Keratinocyte (primary cell): ENCODE measurements around the gene VASP. TPM values are rescaled to one million over a fixed set of nuclear protein-coding genes. Genes with fewer than 3 reads are reported as not detected.

ENCODE experiments used
- DNase-seq: peaks from one replicate; pipeline ENCODE4 v3.0.0-alpha.2; 2011; ENCODE audit warnings: low read depth, missing footprints, low spot score
- FAIRE-seq: peaks from 2 replicates; lab custom pipeline; 2011; peaks lifted over from hg19 to GRCh38; lab: Jason Lieb, UNC
- H2AFZ ChIP-seq: 2 replicates; pipeline ENCODE4 v1.6.0; 2012; ENCODE audit warnings: low read length, control low read depth, inconsistent platforms; ENCODE audit not compliant: control insufficient read depth
- H3K27ac ChIP-seq: 2 replicates; pipeline ENCODE4 v1.5.1; 2011; ENCODE audit warnings: low read length; ENCODE audit not compliant: control insufficient read depth, insufficient read depth
- H3K27me3 ChIP-seq: 3 replicates; pipeline ENCODE4 v1.6.0; 2011; ENCODE audit warnings: low read length; ENCODE audit not compliant: control insufficient read depth, insufficient read depth; ENCODE audit errors: extremely low read depth
- H3K36me3 ChIP-seq, 2 experiments: 2 replicates in 1 of 2; 3 replicates in 1 of 2; pipeline ENCODE4 v1.5.1; 2011; ENCODE audit warnings: low read length in 2 of 2, mild to moderate bottlenecking in 1 of 2; ENCODE audit not compliant: control insufficient read depth in 2 of 2, insufficient read depth in 2 of 2; ENCODE audit errors: extremely low read depth in 1 of 2
- H3K4me1 ChIP-seq: 3 replicates; pipeline ENCODE4 v1.5.1; 2011; ENCODE audit warnings: low read length; ENCODE audit not compliant: control insufficient read depth, insufficient read depth; ENCODE audit errors: extremely low read depth
- H3K4me2 ChIP-seq: 3 replicates; pipeline ENCODE4 v1.6.0; 2011; ENCODE audit warnings: low read depth, low read length; ENCODE audit not compliant: control insufficient read depth, insufficient read depth; ENCODE audit errors: extremely low read depth
- H3K4me3 ChIP-seq, 3 experiments: fragments of 200-600 bp in 1 of 3; sonication (generic) in 1 of 3; 2 replicates in 2 of 3; 3 replicates in 1 of 3; pipeline ENCODE4 v1.5.1; 2011 to 2016; ENCODE audit warnings: low read length in 3 of 3, mild to moderate bottlenecking in 3 of 3, control low read depth in 2 of 3, inconsistent platforms in 1 of 3, low read depth in 1 of 3, mixed read lengths in 1 of 3, mixed run types in 1 of 3, moderate library complexity in 1 of 3; ENCODE audit not compliant: control insufficient read depth in 2 of 3, insufficient read depth in 2 of 3; ENCODE audit errors: extremely low read depth in 1 of 3
- H3K79me2 ChIP-seq: 2 replicates; pipeline ENCODE4 v1.6.0; 2012; ENCODE audit warnings: low read length; ENCODE audit not compliant: control insufficient read depth, insufficient read depth
- H3K9ac ChIP-seq: 3 replicates; pipeline ENCODE4 v1.6.0; 2011; ENCODE audit warnings: low read length; ENCODE audit not compliant: control insufficient read depth, insufficient read depth; ENCODE audit errors: extremely low read depth
- H3K9me1 ChIP-seq: 3 replicates; pipeline ENCODE4 v1.6.0; 2011; ENCODE audit warnings: low read length; ENCODE audit not compliant: control insufficient read depth, insufficient read depth; ENCODE audit errors: extremely low read depth
- H3K9me3 ChIP-seq: 2 replicates; pipeline ENCODE4 v1.5.1; 2012; ENCODE audit warnings: low read depth, low read length; ENCODE audit not compliant: control insufficient read depth
- H4K20me1 ChIP-seq: 3 replicates; pipeline ENCODE4 v1.6.0; 2011; ENCODE audit warnings: low read length; ENCODE audit not compliant: control insufficient read depth, insufficient read depth; ENCODE audit errors: extremely low read depth
- CTCF ChIP-seq, 3 experiments: IDR thresholded peaks in 1 of 3; conservative IDR thresholded peaks in 1 of 3; optimal IDR thresholded peaks in 1 of 3; 2 replicates in 2 of 3; 3 replicates in 1 of 3; pipeline versions ENCODE3 to v1.5.1; 2011; ENCODE audit warnings: low read length in 3 of 3, mild to moderate bottlenecking in 3 of 3, moderate library complexity in 2 of 3, control low read depth in 1 of 3, inconsistent platforms in 1 of 3; ENCODE audit not compliant: insufficient read depth in 2 of 3; ENCODE audit errors: extremely low read depth in 1 of 3
- EZH2 ChIP-seq: IDR thresholded peaks from one replicate; pipeline ENCODE4 v1.6.1; 2012; ENCODE audit warnings: inconsistent platforms, mild to moderate bottlenecking, low read length, moderate library complexity
- dilution Hi-C: fragments of 300-500 bp; cut with MboI; formaldehyde crosslinking; loops from one replicate; pipeline ENCODE4 v1.7.0; 2020; ENCODE audit warnings: low sequenced_read_pairs; ENCODE audit not compliant: extremely low pct_ligation_motif_present
- polyA plus RNA-seq, 5 experiments: library from polyadenylated mRNA; depleted of rRNA in 3 of 5; stranded (reverse) in 3 of 5; stranded (forward) in 1 of 5; unstranded in 1 of 5; fragments of >200 nt; gene quantifications; 1 replicate in 1 of 5; 2 replicates in 3 of 5; 3 replicates in 1 of 5; pipeline versions ENCODE4 v1.2.1 to v1.2.3, GENCODE V29; 2011 to 2012; ENCODE audit warnings: missing spikeins in 2 of 5, low read depth in 1 of 5, low replicate concordance in 1 of 5

Gene VASP
- polyA plus RNA-seq, 1 donor (not counting 4 experiments of a cell fraction or from before 2014, with no cell fraction given) = 99.0 TPM

- H3K4me3 ChIP-seq = peak within 1 kb of the TSS; percentile 27 to 60 (median 41)
- TF ChIP-seq CTCF (optimal IDR thresholded peaks at IDR 0.05 in 1 of 3, IDR thresholded peaks at IDR 0.05 in 1 of 3, conservative IDR thresholded peaks at IDR 0.05 in 1 of 3; ENCODE audit: extremely low read depth in 1 of 3, insufficient read depth in 2 of 3, low read length in 3 of 3) (peak in 1 of 3 experiments; percentile 9), EZH2 (no peak)
- H3K9ac ChIP-seq = peak within 1 kb of the TSS; percentile 44
Observed at GRCh38 chr19:45498411-45499195, 8.7 kb upstream of the VASP start, which contains the start of gene PPM1N. PPM1N (plus strand) TSS chr19:45498443; CDS start chr19:45498473, 30 bp downstream.

GRCh38 chr19:45499196-45500180 is 7.8 kb upstream of the VASP start:
- H3K79me2 ChIP-seq = no peaks in the 10 kb centered on the region
- FAIRE-seq (peak; percentile 34), DNase-seq (no peak)
- H2AFZ ChIP-seq = peak overlapping the region; percentile 37
- H3K9ac ChIP-seq = no peak overlapping the region
- no peak overlapping the region for H3K27ac ChIP-seq
- no peaks in the 10 kb centered on the region for H3K27me3 ChIP-seq
- TF ChIP-seq EZH2 = no peak
- TF ChIP-seq CTCF (optimal IDR thresholded peaks at IDR 0.05 in 1 of 3, IDR thresholded peaks at IDR 0.05 in 1 of 3, conservative IDR thresholded peaks at IDR 0.05 in 1 of 3; ENCODE audit: extremely low read depth in 1 of 3, insufficient read depth in 2 of 3, low read length in 3 of 3) = no peak
- no peaks in the 10 kb centered on the region for H3K9me1 ChIP-seq
- dilution Hi-C loops = no loop called here
- peaks cover 11% of the 10 kb centered on the region for H3K4me1 ChIP-seq
- no peaks in the 10 kb centered on the region for H3K36me3 ChIP-seq
- H3K4me2 ChIP-seq = peak overlapping the region; percentile 36
- no peaks in the 10 kb centered on the region for H3K9me3 ChIP-seq
- no peaks in the 10 kb centered on the region for H4K20me1 ChIP-seq
- no peak overlapping the region for H3K4me3 ChIP-seq

More at GRCh38 chr19:45498411-45499195, 8.7 kb upstream of the VASP start, which contains the start of gene PPM1N:
- DNase-seq = no peak
- FAIRE-seq = no peak
- Histone ChIP-seq H3K36me3 (peaks cover 0 to 4% of the 10 kb centered on the region in 2 experiments), H3K27me3 (no peaks in the 10 kb centered on the region), H2AFZ (peak within 1 kb of the TSS; percentile 70), H4K20me1 (no peaks in the 10 kb centered on the region), H3K4me2 (peak within 1 kb of the TSS; percentile 85), H3K4me1 (peaks cover 11% of the 10 kb centered on the region), H3K9me1 (no peaks in the 10 kb centered on the region), H3K79me2 (no peaks in the 10 kb centered on the region), H3K27ac (peak within 1 kb of the TSS; percentile 26), H3K9me3 (no peaks in the 10 kb centered on the region)
- dilution Hi-C loops = no loop called here
